ENCODE results near the gene NCOA3. TPM values are rescaled to one million over a fixed set of nuclear protein-coding genes. Genes with fewer than 3 reads are reported as not detected.

The NCOA3 gene
- polyA plus RNA-seq, 1 of the 3 experiments (the other 2 are of a cell fraction), result 5.8 TPM

DNA sequence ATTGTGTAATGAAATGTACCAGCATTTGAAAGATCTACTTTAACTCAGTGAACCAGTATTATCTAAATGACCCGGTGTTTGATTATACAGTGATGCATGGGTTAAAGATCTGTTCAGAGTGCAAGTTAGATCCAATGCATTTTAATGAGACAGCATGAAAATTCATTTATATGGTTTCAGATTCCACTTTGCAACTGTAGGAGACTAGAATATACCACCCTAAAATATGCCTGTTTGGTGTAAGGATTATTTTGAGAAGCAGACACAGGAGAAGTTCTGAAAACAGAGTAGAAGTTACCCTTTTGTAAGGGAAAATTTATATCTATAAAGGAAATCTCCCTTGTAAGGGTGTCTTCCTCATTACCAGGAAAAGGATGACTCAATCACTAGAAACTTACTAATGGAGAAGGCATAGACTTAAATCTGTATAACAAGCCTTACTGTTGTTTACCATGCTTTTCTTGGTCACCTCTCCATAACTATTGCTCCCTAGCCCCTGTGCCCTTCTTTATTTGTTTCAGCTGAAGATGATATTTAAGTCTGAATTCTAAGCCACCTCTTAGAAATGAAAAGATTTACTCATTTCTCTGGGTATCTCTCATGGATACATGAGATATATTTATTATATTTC, 105.4 kb downstream of the NCOA3 start:
- Histone ChIP-seq H3K4me1 (ENCODE audit: control insufficient read depth in 1 of 2, insufficient read depth in 2 of 2, low read depth in 1 of 2, low read length in 1 of 2) (peaks cover 0 to 28% of the 10 kb centered on the region in 2 experiments; a peak in 3 of 4 replicates), H4K20me1 (ENCODE audit: insufficient read depth) (no peaks in the 10 kb centered on the region), H3K4me3 (ENCODE audit: low read depth in 2 of 2, low read length in 1 of 2) (no peak overlapping the region), H3K27me3 (ENCODE audit: insufficient read depth) (no peaks in the 10 kb centered on the region), H3K9me2 (no peaks in the 10 kb centered on the region), H3K9me3 (no peaks in the 10 kb centered on the region), H3K79me2 (ENCODE audit: insufficient read depth) (peaks cover 35% of the 10 kb centered on the region), H3K9ac (no peak overlapping the region), H3K27ac (ENCODE audit: low read depth in 2 of 2, low read length in 1 of 2) (peak overlapping the region in 1 of 2 experiments; percentile 62; a peak in 2 of 4 replicates), H3K4me2 (peak overlapping the region; percentile 35; the same call in 1 of the 2 replicates), H2AFZ (ENCODE audit: low read depth) (no peak overlapping the region; the same call in 1 of the 2 replicates), H3K36me3 (replicated peaks in 1 of 2; ENCODE audit: control insufficient read depth in 1 of 2, insufficient read depth in 2 of 2, low read length in 1 of 2) (no peaks in the 10 kb centered on the region), H3F3A (replicated peaks; ENCODE audit: insufficient read depth) (peaks cover 20% of the 10 kb centered on the region)
- DNase-seq, result no peak
- 89% methylated on average over 1 of the region's 1 CpG for WGBS (ENCODE audit: low lambda C conversion rate)
- TF ChIP-seq JUND (IDR thresholded peaks at IDR 0.05) (0 out of 2 replicates have a peak, but pooled peaks have one; percentile 14), MXI1 (IDR thresholded peaks at IDR 0.05; ENCODE audit: low read depth, low read length) (no peak)
- ChIA-PET POLR2A (no interaction called here), CTCF (no interaction called here)

DNA sequence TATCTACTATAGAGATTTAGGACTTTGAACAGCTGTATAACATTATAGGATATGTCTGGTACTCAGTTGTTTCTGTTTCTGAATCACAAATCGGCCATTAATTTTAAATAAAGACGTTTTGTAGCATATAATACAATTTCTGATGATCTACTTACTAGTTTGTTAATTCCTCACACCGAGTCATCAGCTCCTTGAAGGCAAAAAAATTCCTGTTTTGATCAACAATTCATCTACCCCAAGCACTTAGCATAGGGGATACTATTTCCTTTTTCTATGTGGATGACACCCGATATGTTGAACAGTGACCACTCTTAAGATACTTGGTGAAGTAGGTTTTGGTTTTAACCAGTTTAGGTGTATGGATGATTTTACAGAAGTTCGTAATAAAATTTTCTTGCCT, 107.3 kb downstream of the NCOA3 start:
- no peak overlapping the region for H2AFZ ChIP-seq (ENCODE audit: low read depth)
- H3K4me2 ChIP-seq, result no peak overlapping the region
- H3K4me1 ChIP-seq (ENCODE audit: control insufficient read depth in 1 of 2, insufficient read depth in 2 of 2, low read depth in 1 of 2, low read length in 1 of 2), result peaks cover 0 to 23% of the 10 kb centered on the region in 2 experiments; a peak in 1 of 4 replicates
- peaks cover 36% of the 10 kb centered on the region for H3K79me2 ChIP-seq (ENCODE audit: insufficient read depth)
- 86% methylated on average over 5 of the region's 5 CpGs for WGBS (ENCODE audit: low lambda C conversion rate)
- no peak overlapping the region for H3K4me3 ChIP-seq (ENCODE audit: low read depth in 2 of 2, low read length in 1 of 2)
- no peak for DNase-seq
- H3K9me2 ChIP-seq, result no peaks in the 10 kb centered on the region
- TF ChIP-seq MAX (IDR thresholded peaks at IDR 0.05; ENCODE audit: low read depth) (no peak), MXI1 (IDR thresholded peaks at IDR 0.05; ENCODE audit: low read depth, low read length) (no peak), GABPA (IDR thresholded peaks at IDR 0.05; ENCODE audit: low read depth) (no peak)
- TF ChIP-seq, protein P1, sequence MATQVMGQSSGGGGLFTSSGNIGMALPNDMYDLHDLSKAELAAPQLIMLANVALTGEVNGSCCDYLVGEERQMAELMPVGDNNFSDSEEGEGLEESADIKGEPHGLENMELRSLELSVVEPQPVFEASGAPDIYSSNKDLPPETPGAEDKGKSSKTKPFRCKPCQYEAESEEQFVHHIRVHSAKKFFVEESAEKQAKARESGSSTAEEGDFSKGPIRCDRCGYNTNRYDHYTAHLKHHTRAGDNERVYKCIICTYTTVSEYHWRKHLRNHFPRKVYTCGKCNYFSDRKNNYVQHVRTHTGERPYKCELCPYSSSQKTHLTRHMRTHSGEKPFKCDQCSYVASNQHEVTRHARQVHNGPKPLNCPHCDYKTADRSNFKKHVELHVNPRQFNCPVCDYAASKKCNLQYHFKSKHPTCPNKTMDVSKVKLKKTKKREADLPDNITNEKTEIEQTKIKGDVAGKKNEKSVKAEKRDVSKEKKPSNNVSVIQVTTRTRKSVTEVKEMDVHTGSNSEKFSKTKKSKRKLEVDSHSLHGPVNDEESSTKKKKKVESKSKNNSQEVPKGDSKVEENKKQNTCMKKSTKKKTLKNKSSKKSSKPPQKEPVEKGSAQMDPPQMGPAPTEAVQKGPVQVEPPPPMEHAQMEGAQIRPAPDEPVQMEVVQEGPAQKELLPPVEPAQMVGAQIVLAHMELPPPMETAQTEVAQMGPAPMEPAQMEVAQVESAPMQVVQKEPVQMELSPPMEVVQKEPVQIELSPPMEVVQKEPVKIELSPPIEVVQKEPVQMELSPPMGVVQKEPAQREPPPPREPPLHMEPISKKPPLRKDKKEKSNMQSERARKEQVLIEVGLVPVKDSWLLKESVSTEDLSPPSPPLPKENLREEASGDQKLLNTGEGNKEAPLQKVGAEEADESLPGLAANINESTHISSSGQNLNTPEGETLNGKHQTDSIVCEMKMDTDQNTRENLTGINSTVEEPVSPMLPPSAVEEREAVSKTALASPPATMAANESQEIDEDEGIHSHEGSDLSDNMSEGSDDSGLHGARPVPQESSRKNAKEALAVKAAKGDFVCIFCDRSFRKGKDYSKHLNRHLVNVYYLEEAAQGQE (IDR thresholded peaks at IDR 0.05; ENCODE audit: low read depth, low read length), result no peak
- TF ChIP-seq, protein P2, sequence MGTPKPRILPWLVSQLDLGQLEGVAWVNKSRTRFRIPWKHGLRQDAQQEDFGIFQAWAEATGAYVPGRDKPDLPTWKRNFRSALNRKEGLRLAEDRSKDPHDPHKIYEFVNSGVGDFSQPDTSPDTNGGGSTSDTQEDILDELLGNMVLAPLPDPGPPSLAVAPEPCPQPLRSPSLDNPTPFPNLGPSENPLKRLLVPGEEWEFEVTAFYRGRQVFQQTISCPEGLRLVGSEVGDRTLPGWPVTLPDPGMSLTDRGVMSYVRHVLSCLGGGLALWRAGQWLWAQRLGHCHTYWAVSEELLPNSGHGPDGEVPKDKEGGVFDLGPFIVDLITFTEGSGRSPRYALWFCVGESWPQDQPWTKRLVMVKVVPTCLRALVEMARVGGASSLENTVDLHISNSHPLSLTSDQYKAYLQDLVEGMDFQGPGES (IDR thresholded peaks at IDR 0.05; ENCODE audit: low read depth, low read length), result no peak
- H3K27me3 ChIP-seq (ENCODE audit: insufficient read depth), result no peaks in the 10 kb centered on the region
- H3K27ac ChIP-seq (ENCODE audit: low read depth in 2 of 2, low read length in 1 of 2), result no peak overlapping the region
- peaks cover 20% of the 10 kb centered on the region for H3F3A ChIP-seq (replicated peaks; ENCODE audit: insufficient read depth)
- H4K20me1 ChIP-seq (ENCODE audit: insufficient read depth), result no peaks in the 10 kb centered on the region
- H3K9me3 ChIP-seq, result no peaks in the 10 kb centered on the region
- ChIA-PET POLR2A (no interaction called here), CTCF (interaction anchor here (0.9 to 3.1 kb wide), 3 partner anchors 8 to 225 kb away, joined by 3 to 19 read pairs (median 8); no protein-coding TSS in a partner anchor)
- no peak overlapping the region for H3K9ac ChIP-seq
- H3K36me3 ChIP-seq (replicated peaks in 1 of 2; ENCODE audit: control insufficient read depth in 1 of 2, insufficient read depth in 2 of 2, low read length in 1 of 2), result no peaks in the 10 kb centered on the region

All from SK-N-SH (cell line).